ENCODE results near the gene USH2A. TPM values are rescaled to one million over a fixed set of nuclear protein-coding genes. Genes with fewer than 3 reads are reported as not detected.
"Not testable (repeated sequence)": the region's sequence is repeated elsewhere in the genome, so short reads cannot be mapped to it uniquely, and the experiment has no call there.

USH2A gene
- total and polyA plus RNA-seq, 3 donors from 2014 or later: 1.6 to 2.5 (median 1.8) TPM

DNA sequence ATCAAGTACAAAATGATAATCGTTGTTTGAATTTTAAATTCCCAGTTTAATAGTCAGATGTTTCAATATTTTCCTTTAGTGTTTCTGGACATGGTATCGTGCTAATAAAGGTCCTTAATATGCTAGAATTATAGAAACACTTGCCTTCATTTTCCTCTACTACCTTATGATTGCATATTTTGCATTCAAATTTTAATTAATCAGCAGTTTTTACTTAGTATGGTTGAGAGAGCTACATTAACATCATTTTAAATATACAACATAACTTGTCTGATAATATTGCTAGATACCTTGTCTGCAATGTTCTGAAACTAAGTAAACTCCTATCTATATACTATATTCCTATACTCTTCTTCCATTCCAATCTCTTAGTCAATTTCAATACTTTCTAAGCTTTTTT is 66.3 kb downstream of the USH2A start:
- no peaks in the 10 kb centered on the region for H3K27me3 ChIP-seq
- H3K4me1 ChIP-seq: no peaks in the 10 kb centered on the region
- no peak overlapping the region for H3K4me3 ChIP-seq
- no peaks in the 10 kb centered on the region for H3K36me3 ChIP-seq (ENCODE audit: low read depth, missing control alignments)
- intact Hi-C loops (cut with DNase I; ENCODE audit: low total_unique reads): no loop called here
- no peak overlapping the region for H3K27ac ChIP-seq
- H3K9me3 ChIP-seq: no peaks in the 10 kb centered on the region
- WGBS, 2 donors: 58 to 67% methylated on average over 2 of the region's 2 CpGs
- DNase-seq: no peak
- TF ChIP-seq, protein P1, sequence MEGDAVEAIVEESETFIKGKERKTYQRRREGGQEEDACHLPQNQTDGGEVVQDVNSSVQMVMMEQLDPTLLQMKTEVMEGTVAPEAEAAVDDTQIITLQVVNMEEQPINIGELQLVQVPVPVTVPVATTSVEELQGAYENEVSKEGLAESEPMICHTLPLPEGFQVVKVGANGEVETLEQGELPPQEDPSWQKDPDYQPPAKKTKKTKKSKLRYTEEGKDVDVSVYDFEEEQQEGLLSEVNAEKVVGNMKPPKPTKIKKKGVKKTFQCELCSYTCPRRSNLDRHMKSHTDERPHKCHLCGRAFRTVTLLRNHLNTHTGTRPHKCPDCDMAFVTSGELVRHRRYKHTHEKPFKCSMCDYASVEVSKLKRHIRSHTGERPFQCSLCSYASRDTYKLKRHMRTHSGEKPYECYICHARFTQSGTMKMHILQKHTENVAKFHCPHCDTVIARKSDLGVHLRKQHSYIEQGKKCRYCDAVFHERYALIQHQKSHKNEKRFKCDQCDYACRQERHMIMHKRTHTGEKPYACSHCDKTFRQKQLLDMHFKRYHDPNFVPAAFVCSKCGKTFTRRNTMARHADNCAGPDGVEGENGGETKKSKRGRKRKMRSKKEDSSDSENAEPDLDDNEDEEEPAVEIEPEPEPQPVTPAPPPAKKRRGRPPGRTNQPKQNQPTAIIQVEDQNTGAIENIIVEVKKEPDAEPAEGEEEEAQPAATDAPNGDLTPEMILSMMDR (IDR thresholded peaks at IDR 0.05): no peak
- TF ChIP-seq POLR2A (IDR thresholded peaks at IDR 0.05): no peak

GRCh38 chr1:216350186-216350585 is 73.1 kb downstream of the USH2A start:
- H3K4me3 ChIP-seq: no peak overlapping the region
- 67 to 76% methylated on average over 1 of the region's 1 CpG for WGBS, 2 donors
- no peaks in the 10 kb centered on the region for H3K27me3 ChIP-seq
- no peaks in the 10 kb centered on the region for H3K4me1 ChIP-seq
- DNase-seq: no peak
- intact Hi-C loops (cut with DNase I; ENCODE audit: low total_unique reads): no loop called here
- no peak for TF ChIP-seq POLR2A (IDR thresholded peaks at IDR 0.05)
- TF ChIP-seq, protein P1 (IDR thresholded peaks at IDR 0.05): no peak
- H3K9me3 ChIP-seq: no peaks in the 10 kb centered on the region
- H3K27ac ChIP-seq: no peak overlapping the region
- H3K36me3 ChIP-seq (ENCODE audit: low read depth, missing control alignments): no peaks in the 10 kb centered on the region

DNA sequence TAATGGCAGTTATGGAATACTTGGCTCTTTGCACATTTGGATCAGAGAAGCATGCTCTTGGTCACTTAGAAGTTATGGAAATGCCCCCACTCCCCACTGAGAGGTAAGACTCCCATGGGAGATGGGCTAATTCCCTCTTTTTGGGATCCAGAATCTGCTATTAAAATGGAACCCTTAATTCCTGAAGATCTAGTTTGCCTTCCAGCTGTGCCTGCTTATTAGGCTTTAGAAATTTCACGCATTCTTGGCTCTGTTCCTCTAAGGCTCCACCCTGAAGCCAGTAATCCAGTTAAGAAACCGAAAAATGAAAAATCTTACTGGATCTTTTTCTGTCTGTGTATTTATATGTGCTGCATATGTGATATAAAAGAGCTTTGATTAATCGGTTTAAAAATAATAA is 76.7 kb downstream of the USH2A start:
- intact Hi-C loops (cut with DNase I; ENCODE audit: low total_unique reads): no loop called here
- H3K27me3 ChIP-seq: no peaks in the 10 kb centered on the region
- WGBS, 2 donors: 88% methylated on average over 3 of the region's 3 CpGs
- no peaks in the 10 kb centered on the region for H3K4me1 ChIP-seq
- H3K4me3 ChIP-seq: no peak overlapping the region
- no peaks in the 10 kb centered on the region for H3K36me3 ChIP-seq (ENCODE audit: low read depth, missing control alignments)
- TF ChIP-seq, protein P1 (IDR thresholded peaks at IDR 0.05): no peak
- no peak for DNase-seq
- no peak overlapping the region for H3K27ac ChIP-seq
- H3K9me3 ChIP-seq: no peaks in the 10 kb centered on the region

DNA sequence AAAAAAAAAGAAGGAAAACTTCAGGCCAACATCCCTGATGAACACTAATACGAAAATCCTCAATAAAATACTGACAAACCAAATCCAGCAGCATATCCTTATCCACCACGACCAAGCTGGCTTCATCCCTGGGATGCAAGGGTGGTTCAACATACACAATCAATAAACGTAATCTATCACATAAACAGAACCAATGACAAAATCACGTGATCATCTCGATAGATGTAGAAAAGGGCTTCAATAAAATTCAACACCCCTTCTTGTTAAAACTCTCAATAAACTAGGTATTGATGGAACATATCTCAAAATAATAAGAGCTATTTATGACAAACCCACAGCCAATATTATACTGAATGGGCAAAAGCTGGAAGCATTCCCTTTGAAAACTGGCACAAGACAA is 82.7 kb downstream of the USH2A start:
- DNase-seq; H3K4me3 ChIP-seq; H3K9me3 ChIP-seq; H3K36me3 ChIP-seq (ENCODE audit: low read depth, missing control alignments); H3K27me3 ChIP-seq; H3K27ac ChIP-seq; intact Hi-C loops (cut with DNase I; ENCODE audit: low total_unique reads); H3K4me1 ChIP-seq: not testable (repeated sequence)
- 74 to 78% methylated on average over 5 of the region's 5 CpGs for WGBS, 2 donors

GRCh38 chr1:216332462-216332861 is 90.8 kb downstream of the USH2A start:
- Histone ChIP-seq H3K4me3 (no peak overlapping the region), H3K36me3 (ENCODE audit: low read depth, missing control alignments) (no peaks in the 10 kb centered on the region), H3K9me3 (no peaks in the 10 kb centered on the region), H3K27ac (no peak overlapping the region), H3K4me1 (no peaks in the 10 kb centered on the region), H3K27me3 (no peaks in the 10 kb centered on the region)
- intact Hi-C loops (cut with DNase I; ENCODE audit: low total_unique reads): no loop called here
- no peak for DNase-seq
- WGBS, 2 donors: 83 to 84% methylated on average over 3 of the region's 3 CpGs
- no peak for TF ChIP-seq POLR2A (IDR thresholded peaks at IDR 0.05)
- TF ChIP-seq, protein P1 (IDR thresholded peaks at IDR 0.05): no peak

All from testis (tissue), 3 donors.